PFSK-1 (cell line): ENCODE measurements around the gene KATNAL1.

ENCODE experiments used
- POLR2AphosphoS5 ChIP-seq: IDR thresholded peaks from 2 replicates; pipeline ENCODE4 v1.6.1; 2012; ENCODE audit warnings: low read depth, mild to moderate bottlenecking, control low read depth, low read length, moderate library complexity
- REST ChIP-seq, 2 experiments: IDR thresholded peaks; 2 replicates each; pipeline versions ENCODE4 v1.6.1 to v1.8.0; 2011 to 2012; ENCODE audit warnings: low read depth in 2 of 2, low read length in 2 of 2, control low read depth in 1 of 2, inconsistent platforms in 1 of 2, mild to moderate bottlenecking in 1 of 2, moderate library complexity in 1 of 2; ENCODE audit not compliant: insufficient read depth in 1 of 2

GRCh38 chr13:30156826-30157615 is 150.3 kb downstream of the KATNAL1 start:
- no peak for TF ChIP-seq POLR2AphosphoS5
- no peak for TF ChIP-seq REST (IDR thresholded peaks at IDR 0.05; ENCODE audit: insufficient read depth in 1 of 2, low read depth in 2 of 2, low read length in 2 of 2)
